ENCODE data around the gene IL1RL1.
A peak's percentile ranks its signal among the peaks of the same experiment; 100 is the strongest.

The IL1RL1 gene

DNA sequence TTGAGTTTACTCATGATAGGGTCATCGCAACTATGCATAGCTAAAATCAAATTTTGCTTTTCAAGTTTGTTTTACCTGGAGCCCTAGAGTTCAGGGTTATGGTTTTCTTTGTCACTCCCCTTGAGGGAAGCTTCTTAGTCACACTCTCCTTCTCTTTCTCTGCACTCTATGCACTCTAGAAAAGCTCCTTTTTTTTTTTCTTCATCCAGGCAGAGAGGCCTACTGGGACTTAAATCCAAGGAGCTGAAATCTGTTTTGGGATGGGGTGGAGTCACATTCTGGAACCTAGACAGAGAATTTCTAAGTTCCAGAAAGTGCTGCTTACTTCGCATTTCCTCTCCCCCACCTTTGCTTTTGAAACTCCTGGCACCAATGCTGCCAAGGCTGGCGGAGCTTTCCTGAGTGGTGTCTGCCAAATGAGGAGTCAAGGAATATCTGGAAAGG is 25.2 kb downstream of the IL1RL1 start:
- H3K4me1 ChIP-seq (ENCODE audit: control insufficient read depth, insufficient read depth, low read length, unreplicated experiment) = peaks cover 39% of the 10 kb centered on the region
- peak overlapping the region; percentile 32 for H2AFZ ChIP-seq (ENCODE audit: low read length, unreplicated experiment)
- peak overlapping the region; percentile 95 for H3K27ac ChIP-seq (ENCODE audit: low read depth, low read length)
- H3K27me3 ChIP-seq (ENCODE audit: insufficient read depth, low read length) = no peaks in the 10 kb centered on the region
- no peaks in the 10 kb centered on the region for H3K36me3 ChIP-seq (ENCODE audit: insufficient read depth, low read length)
- H3K4me3 ChIP-seq (ENCODE audit: low read depth, low read length) = peak overlapping the region; percentile 70
- H3K79me2 ChIP-seq (ENCODE audit: control insufficient read depth, insufficient read depth, low read length, unreplicated experiment) = no peaks in the 10 kb centered on the region

DNA sequence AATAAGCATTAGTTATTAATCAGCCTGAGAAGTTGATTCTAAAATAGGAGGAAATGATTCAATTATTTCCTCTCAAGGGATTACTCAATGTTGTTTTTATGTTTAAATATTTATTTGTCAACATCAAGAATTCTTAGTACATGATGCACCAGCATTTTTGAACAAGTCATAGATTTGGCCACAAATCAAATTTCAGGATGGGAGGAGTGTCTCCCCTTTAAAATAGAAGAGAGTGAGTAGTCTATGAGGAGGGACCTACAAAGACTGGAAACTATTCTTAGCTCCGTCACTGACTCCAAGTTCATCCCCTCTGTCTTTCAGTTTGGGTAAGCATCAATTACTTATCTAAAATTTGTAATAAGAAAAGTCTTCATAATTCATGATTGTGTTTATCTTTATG is 25.6 kb downstream of the IL1RL1 start:
- Histone ChIP-seq H3K36me3 (ENCODE audit: insufficient read depth, low read length) (no peaks in the 10 kb centered on the region), H3K27ac (ENCODE audit: low read depth, low read length) (peak overlapping the region; percentile 95), H2AFZ (ENCODE audit: low read length, unreplicated experiment) (no peak overlapping the region), H3K79me2 (ENCODE audit: control insufficient read depth, insufficient read depth, low read length, unreplicated experiment) (no peaks in the 10 kb centered on the region), H3K4me1 (ENCODE audit: control insufficient read depth, insufficient read depth, low read length, unreplicated experiment) (peaks cover 39% of the 10 kb centered on the region), H3K27me3 (ENCODE audit: insufficient read depth, low read length) (no peaks in the 10 kb centered on the region), H3K4me3 (ENCODE audit: low read depth, low read length) (peak overlapping the region; percentile 70)

DNA sequence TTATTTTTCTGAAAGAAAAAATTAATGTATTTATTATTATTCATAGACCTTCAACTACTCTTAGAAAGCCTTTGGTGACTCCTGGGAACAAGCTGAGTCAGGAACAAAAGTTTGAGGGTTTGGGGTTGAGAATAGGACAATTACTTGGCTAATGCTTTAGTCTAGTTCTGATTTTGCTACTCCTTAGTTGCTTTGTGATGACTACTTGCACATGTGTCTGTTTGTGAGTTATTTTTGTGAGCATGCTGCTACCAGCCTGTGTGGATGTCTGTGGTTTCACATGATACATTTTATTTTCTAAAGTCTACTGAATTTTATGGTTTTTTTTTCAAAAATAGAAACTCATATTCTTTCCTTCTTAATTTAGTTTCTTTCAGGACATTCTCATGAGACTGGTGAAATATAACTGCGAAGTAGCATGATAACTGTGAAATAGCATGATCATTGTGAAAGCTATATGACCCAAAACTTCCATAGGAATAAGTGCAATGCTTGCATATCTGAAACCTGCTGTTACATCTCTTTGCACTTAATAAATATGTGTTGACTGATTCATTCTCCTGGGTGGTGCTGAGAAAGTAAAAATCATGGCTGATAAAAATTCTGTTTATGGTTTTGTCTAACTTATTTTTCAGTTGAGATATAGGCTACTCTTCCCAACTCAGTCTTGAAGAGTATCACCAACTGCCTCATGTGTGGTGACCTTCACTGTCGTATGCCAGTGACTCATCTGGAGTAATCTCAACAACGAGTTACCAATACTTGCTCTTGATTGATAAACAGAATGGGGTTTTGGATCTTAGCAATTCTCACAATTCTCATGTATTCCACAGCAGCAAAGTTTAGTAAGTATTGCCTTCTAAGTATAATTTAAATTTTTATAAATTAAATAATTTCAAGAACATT is 26.4 kb downstream of the IL1RL1 start:
- Histone ChIP-seq H3K36me3 (ENCODE audit: insufficient read depth, low read length) (no peaks in the 10 kb centered on the region), H3K27me3 (ENCODE audit: insufficient read depth, low read length) (no peaks in the 10 kb centered on the region), H3K79me2 (ENCODE audit: control insufficient read depth, insufficient read depth, low read length, unreplicated experiment) (no peaks in the 10 kb centered on the region), H3K4me1 (ENCODE audit: control insufficient read depth, insufficient read depth, low read length, unreplicated experiment) (peaks cover 39% of the 10 kb centered on the region), H3K27ac (ENCODE audit: low read depth, low read length) (peak overlapping the region; percentile 95), H3K4me3 (ENCODE audit: low read depth, low read length) (peak overlapping the region; percentile 70), H2AFZ (ENCODE audit: low read length, unreplicated experiment) (no peak overlapping the region)

- Histone ChIP-seq H3K27me3 (ENCODE audit: insufficient read depth, low read length) (no peaks in the 10 kb centered on the region), H3K4me1 (ENCODE audit: control insufficient read depth, insufficient read depth, low read length, unreplicated experiment) (peaks cover 29% of the 10 kb centered on the region), H3K36me3 (ENCODE audit: insufficient read depth, low read length) (peaks cover 5% of the 10 kb centered on the region; the same call in 1 of the 2 replicates), H3K79me2 (ENCODE audit: control insufficient read depth, insufficient read depth, low read length, unreplicated experiment) (no peaks in the 10 kb centered on the region), H2AFZ (ENCODE audit: low read length, unreplicated experiment) (no peak overlapping the region), H3K27ac (ENCODE audit: low read depth, low read length) (no peak overlapping the region), H3K4me3 (ENCODE audit: low read depth, low read length) (no peak overlapping the region)
These were observed 29.4 kb downstream of the IL1RL1 start for GRCh38 chr2:102340778-102341177.

- Histone ChIP-seq H3K4me3 (ENCODE audit: low read depth, low read length) (no peak overlapping the region), H3K27me3 (ENCODE audit: insufficient read depth, low read length) (no peaks in the 10 kb centered on the region), H3K36me3 (ENCODE audit: insufficient read depth, low read length) (peaks cover 5% of the 10 kb centered on the region; the same call in 1 of the 2 replicates), H2AFZ (ENCODE audit: low read length, unreplicated experiment) (no peak overlapping the region), H3K79me2 (ENCODE audit: control insufficient read depth, insufficient read depth, low read length, unreplicated experiment) (no peaks in the 10 kb centered on the region), H3K27ac (ENCODE audit: low read depth, low read length) (no peak overlapping the region), H3K4me1 (ENCODE audit: control insufficient read depth, insufficient read depth, low read length, unreplicated experiment) (peaks cover 14% of the 10 kb centered on the region)
These were observed 31.5 kb downstream of the IL1RL1 start for GRCh38 chr2:102342888-102343287.

GRCh38 chr2:102344397-102344796 is 33.0 kb downstream of the IL1RL1 start:
- H3K79me2 ChIP-seq (ENCODE audit: control insufficient read depth, insufficient read depth, low read length, unreplicated experiment) = no peaks in the 10 kb centered on the region
- H3K4me3 ChIP-seq (ENCODE audit: low read depth, low read length) = no peak overlapping the region
- peaks cover 5% of the 10 kb centered on the region; the same call in 1 of the 2 replicates for H3K36me3 ChIP-seq (ENCODE audit: insufficient read depth, low read length)
- H3K4me1 ChIP-seq (ENCODE audit: control insufficient read depth, insufficient read depth, low read length, unreplicated experiment) = no peaks in the 10 kb centered on the region
- no peak overlapping the region for H3K27ac ChIP-seq (ENCODE audit: low read depth, low read length)
- no peak overlapping the region for H2AFZ ChIP-seq (ENCODE audit: low read length, unreplicated experiment)
- no peaks in the 10 kb centered on the region for H3K27me3 ChIP-seq (ENCODE audit: insufficient read depth, low read length)

- H2AFZ ChIP-seq (ENCODE audit: low read length, unreplicated experiment) = no peak overlapping the region
These were observed 34.1 kb downstream of the IL1RL1 start for GRCh38 chr2:102345329-102345920.

GRCh38 chr2:102346381-102347130 is 35.2 kb downstream of the IL1RL1 start:
- no peak overlapping the region for H2AFZ ChIP-seq (ENCODE audit: low read length, unreplicated experiment)
- no peaks in the 10 kb centered on the region for H3K27me3 ChIP-seq (ENCODE audit: insufficient read depth, low read length)
- H3K27ac ChIP-seq (ENCODE audit: low read depth, low read length) = no peak overlapping the region
- H3K4me3 ChIP-seq (ENCODE audit: low read depth, low read length) = no peak overlapping the region
- H3K79me2 ChIP-seq (ENCODE audit: control insufficient read depth, insufficient read depth, low read length, unreplicated experiment) = no peaks in the 10 kb centered on the region
- no peaks in the 10 kb centered on the region for H3K4me1 ChIP-seq (ENCODE audit: control insufficient read depth, insufficient read depth, low read length, unreplicated experiment)
- H3K36me3 ChIP-seq (ENCODE audit: insufficient read depth, low read length) = peaks cover 5% of the 10 kb centered on the region; the same call in 1 of the 2 replicates

More at GRCh38 chr2:102345329-102345920, 34.1 kb downstream of the IL1RL1 start:
- Histone ChIP-seq H3K4me3 (ENCODE audit: low read depth, low read length) (no peak overlapping the region), H3K79me2 (ENCODE audit: control insufficient read depth, insufficient read depth, low read length, unreplicated experiment) (no peaks in the 10 kb centered on the region), H3K36me3 (ENCODE audit: insufficient read depth, low read length) (peaks cover 5% of the 10 kb centered on the region; the same call in 1 of the 2 replicates), H3K27ac (ENCODE audit: low read depth, low read length) (no peak overlapping the region), H3K4me1 (ENCODE audit: control insufficient read depth, insufficient read depth, low read length, unreplicated experiment) (no peaks in the 10 kb centered on the region), H3K27me3 (ENCODE audit: insufficient read depth, low read length) (no peaks in the 10 kb centered on the region)

DNA sequence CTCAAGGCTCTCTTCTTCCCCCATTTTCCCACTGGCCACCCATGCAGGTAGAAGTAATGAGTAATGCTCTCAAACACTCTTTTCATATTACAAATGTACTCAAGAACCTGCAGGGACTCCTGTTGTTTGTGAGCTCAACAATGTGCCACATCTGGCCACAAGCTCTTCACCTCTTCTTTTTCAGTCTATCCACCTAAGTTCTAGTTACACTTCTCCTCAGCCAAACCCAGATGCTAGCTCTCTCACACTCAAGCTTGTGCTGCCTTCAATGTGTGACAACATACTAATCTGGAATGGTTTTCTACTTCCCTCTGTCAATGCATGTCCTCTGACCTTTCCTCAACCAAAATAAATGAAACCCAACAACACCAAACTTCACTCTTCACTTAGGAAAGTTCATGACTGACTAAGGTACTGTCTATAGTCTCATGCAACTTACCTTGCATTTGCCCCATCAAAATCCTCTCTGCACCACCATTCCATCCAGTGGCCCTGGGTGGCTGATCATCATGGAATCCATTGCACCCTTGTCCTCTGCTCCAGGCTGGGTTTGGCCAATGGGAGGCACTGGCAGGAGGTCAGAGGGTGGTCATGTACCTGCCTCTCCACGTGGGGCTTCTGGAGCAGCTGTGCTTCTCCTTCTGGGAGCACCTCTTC is 38.9 kb downstream of the IL1RL1 start:
- no peak overlapping the region for H3K4me3 ChIP-seq (ENCODE audit: low read depth, low read length)
- no peak overlapping the region for H2AFZ ChIP-seq (ENCODE audit: low read length, unreplicated experiment)
- H3K79me2 ChIP-seq (ENCODE audit: control insufficient read depth, insufficient read depth, low read length, unreplicated experiment) = no peaks in the 10 kb centered on the region
- no peaks in the 10 kb centered on the region for H3K36me3 ChIP-seq (ENCODE audit: insufficient read depth, low read length)
- H3K4me1 ChIP-seq (ENCODE audit: control insufficient read depth, insufficient read depth, low read length, unreplicated experiment) = no peaks in the 10 kb centered on the region
- no peak overlapping the region for H3K27ac ChIP-seq (ENCODE audit: low read depth, low read length)
- no peaks in the 10 kb centered on the region for H3K27me3 ChIP-seq (ENCODE audit: insufficient read depth, low read length)
